GM18520 (cell line): Measurements from ENCODE around the gene TMEM69.
"Not testable (repeated sequence)": the region's sequence is repeated elsewhere in the genome, so short reads cannot be mapped to it uniquely, and the experiment has no call there.

Source experiments
- ATAC-seq: cut with Tn5 transposase; IDR thresholded peaks from one replicate; pipeline ENCODE4 v1.9.1; 2021; ENCODE audit not compliant: unreplicated experiment

TMEM69 gene

DNA sequence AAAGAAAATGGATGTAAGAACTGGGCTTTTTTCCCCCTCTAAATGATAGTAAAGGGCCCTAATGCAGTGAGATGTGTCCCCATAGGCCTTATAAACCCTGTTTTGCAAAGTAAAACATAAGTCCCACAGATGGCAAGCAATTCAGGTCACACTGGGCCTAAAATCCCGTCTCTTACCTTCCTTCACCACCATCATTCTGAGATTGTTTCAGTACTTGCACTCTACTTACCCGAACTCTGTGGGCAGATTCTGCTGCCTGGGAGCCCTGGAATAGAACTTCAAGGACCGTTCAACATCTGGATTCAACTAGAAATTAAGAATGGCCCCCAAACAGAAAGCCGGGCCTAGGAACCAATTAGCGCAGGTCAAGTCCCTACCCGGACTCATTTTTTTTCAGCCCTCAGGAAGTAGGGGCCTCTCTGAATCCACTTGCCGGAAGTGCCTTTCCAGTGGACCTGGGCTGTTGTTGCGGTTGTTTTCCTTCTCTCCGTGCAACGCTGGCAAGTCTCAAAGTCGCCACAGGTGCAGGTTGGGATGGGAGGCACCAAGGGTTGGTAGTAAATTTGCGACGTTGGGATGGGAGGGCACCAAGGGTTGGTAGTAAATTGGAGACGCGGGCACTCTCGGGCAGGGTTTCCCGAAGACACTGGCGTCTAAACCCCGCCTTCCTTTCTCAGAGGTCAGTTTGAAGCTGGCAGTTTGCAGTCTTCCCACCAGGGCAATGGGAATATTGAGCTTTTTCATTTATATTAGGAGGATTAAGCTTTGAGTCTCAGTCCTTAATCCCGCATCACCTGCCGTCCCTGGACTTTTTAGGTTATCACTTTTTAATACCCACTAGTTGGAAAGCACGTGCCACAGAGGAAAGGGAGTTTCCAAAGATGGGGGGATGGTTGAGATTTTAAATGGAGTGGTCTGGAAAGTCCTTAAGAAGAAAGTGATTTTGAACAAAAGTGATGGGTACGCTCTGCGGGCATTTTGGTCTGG, at the start of gene TMEM69:
Gene TMEM69 (plus strand): TSS at position 428 of the 987 bp plus-strand sequence. CDS start 2,888 bp downstream, outside the sequence.
- ATAC-seq = no peak

DNA sequence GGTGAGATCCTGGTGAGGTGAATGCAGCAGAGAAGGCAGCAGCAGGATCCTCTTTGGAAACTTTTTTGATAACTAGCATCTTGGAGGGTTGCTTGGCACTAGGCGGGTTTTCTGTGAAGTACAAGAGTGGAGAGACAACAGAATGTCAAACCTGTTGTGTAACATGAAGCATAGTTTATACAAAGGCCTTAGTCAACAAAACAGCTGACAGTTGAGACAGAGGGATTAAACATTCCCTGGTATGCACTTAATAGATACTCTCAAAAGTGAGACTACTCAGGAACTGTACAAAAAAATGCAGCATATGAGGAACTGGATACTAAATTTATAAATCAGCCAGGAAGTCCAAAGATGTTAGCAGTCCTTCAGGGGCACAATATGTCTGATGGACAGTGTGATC, 47.7 kb upstream of the TMEM69 start:
- ATAC-seq = no peak

GRCh38 chr1:45643321-45643720, 44.7 kb upstream of the TMEM69 start:
- ATAC-seq = no peak

DNA sequence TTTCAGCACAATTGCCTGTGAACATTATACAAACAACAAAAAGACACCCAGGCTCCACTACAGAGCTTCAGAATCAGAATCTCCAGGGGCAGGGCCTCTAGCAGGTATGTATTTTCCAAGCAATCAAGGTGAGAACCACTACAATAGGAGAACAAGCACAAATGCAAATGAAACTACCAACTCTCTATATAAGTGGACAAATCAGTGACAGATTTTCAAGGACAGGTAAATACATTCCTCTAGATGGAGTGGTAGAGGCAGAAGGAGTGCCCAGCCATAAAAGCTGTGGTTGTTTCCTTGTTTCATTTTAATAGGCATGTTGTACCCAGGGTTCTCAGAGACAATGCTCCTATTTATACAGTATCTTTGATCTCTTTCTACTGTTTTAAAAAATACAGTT, 44.0 kb upstream of the TMEM69 start:
- no peak for ATAC-seq

DNA sequence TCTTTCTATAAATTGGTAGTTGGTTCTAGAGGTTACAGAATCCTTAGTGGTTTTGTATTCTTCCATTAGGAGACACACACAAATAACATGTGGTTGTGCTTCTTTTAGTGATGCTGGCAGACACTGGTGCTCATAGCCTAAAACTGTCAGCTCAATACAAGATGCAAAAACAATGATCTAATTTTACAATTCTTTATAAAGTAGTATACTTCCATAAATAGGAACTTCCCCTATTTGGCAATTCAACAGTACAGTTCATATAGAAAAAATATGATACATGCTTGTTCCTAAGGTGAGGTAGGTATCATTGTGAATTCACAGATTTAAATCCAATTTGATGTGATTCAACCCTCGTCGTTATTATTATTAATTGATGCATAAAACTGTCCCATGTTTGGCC, 43.3 kb upstream of the TMEM69 start:
- no peak for ATAC-seq

GRCh38 chr1:45647248-45648021, 40.5 kb upstream of the TMEM69 start:
- ATAC-seq = no peak

GRCh38 chr1:45654540-45655280, 33.3 kb upstream of the TMEM69 start:
- no peak for ATAC-seq

GRCh38 chr1:45656573-45657226, 31.3 kb upstream of the TMEM69 start:
- ATAC-seq = no peak

DNA sequence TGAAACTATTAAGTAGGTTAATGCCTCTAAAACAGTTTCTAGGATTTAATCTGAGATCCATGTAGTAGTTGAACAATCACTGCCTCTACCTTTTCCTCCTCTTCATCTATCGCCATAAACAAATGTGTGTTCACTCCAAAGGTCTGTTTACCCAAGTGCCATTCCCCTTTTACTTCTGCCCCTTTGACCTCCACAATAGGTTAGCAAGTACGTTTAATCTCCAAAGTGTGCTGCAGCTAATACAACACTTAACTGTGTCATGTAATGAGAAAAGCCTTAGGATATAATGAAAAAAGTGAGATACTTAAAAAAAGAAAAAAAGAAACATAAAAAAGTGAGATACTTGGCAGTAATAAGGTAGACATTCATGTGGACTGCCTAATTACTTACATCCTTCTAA, 29.8 kb upstream of the TMEM69 start:
- ATAC-seq = no peak

GRCh38 chr1:45659222-45659621, 28.8 kb upstream of the TMEM69 start:
- no peak for ATAC-seq

DNA sequence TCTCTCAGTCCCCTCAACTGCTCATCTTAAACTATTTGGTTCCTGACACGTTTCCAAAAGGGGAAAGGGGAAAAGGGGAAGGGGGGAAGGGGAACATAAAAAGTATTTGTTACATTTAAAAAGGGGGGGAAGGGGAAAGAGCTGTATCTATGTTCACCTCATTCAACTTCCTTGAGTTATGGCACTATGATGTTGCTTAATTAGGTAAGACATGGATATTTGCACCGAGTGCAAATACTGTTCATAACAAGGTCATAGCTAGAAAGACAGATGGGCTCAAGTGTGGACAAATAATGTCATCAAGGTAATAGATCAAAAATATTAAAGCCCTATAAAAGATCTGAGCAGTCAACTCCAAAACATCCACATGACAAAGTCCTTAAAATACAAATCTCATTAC, 27.6 kb upstream of the TMEM69 start:
- ATAC-seq = no peak

DNA sequence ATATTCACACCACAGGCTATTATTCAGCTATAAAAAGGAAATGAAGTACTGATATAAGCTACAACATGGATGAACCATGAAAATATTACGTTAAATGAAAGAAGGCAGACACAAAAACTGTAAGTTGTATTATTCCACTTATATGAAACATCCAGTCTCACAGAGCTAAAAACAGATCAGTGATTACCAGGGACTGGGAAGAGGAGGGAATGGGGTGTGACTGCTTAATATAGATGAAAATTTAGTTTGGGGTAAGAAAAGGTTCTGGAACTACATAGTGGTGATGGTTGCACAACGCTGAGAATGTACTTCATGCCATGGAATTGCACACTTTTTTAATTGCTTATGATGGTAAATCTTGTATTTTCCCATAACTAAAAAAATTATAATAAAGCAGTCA, 21.1 kb upstream of the TMEM69 start:
- ATAC-seq = no peak

GRCh38 chr1:45667321-45668111, 20.5 kb upstream of the TMEM69 start:
- ATAC-seq = no peak

DNA sequence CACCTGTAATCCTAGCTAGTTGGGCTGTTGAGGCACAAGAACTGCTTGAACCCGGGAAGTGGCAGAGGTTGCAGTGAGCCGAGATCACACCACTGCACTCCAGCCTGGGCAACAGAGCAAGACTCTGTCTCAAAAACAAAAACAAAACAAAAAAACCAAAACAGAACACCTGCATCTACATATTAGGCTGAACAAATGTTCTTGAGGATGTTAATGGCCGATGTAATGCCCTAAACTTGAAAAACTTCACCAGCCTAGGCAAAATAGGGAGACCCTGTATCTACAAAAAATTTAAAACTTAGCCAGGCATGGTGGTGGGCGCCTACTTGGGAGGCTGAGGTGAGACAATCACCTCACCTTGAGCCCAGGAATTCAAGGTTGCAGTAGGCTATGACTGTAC, 19.5 kb upstream of the TMEM69 start:
- ATAC-seq = no peak

- no peak for ATAC-seq
Measured at GRCh38 chr1:45669379-45669778, 18.6 kb upstream of the TMEM69 start.

DNA sequence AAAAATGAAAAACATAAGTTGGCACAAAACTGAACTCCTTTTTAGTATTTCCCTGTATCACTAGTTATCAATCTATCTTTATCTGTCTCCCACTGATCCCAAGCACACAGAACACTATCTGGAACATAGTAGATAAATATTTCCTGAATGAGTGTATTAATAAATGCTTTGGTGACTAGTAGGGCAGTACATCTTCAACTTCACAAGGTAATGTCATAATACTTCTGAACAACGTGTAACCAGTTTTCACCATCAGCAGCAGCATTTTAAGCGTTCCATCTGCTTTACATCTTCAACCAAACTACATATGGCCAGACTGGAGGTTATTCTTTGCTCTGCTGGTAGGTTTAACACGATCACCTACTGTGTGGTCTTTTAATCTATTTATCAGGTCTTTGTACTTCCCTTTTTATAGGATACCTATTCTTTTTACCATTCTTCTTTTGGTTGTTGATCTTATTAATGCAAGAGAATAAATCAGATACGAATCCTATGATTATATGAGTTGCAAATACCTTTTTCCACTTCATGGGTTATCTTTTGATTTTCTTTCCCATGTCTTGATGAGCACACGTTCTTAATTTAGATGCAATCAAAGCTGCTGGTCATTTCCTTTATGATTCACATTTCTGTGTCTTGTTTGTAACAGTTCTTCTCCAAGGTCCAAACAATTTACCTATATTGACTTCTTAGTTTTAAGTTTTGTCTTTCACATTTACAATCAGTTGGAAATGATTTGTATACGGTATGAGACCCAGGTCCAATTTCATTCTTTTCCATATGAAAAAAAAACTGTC, 17.9 kb upstream of the TMEM69 start:
- no peak for ATAC-seq

DNA sequence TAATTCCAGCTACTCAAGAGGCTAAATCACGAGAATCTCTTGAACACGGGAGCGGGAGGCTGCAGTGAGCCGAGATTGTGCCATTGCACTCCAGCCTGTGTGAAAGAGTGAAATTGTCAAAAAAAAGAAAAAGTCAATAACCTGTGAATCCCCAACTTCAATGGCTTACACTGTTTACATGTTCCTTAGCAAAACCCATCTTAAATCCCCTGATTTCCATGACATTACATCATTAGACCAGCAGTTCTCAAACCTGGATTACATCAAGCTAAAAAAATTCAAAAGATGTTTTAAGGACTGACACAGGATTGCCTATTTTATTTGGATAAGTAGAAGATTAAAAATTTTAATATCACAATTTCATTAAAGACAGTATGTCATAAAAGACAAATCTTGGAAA, 14.0 kb upstream of the TMEM69 start:
- no peak for ATAC-seq

DNA sequence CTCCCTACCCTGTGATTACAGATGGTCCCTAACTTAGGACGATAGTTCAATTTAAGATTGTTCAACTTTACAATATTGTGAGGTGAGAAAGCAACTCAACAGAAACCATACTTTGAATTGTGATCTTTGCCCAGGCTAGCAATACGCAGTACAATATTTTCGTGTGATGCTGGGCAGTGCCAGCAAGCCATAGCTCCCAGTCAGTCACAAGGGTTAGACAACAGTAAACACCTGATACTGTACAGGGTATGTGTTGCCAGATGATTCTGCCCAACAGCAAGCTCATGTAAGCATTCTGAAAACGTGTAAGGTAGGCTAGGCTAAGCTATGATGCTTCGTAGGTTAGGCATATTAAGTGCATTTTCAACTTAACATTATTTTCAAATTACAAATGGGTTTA, 13.5 kb upstream of the TMEM69 start:
- ATAC-seq = no peak

DNA sequence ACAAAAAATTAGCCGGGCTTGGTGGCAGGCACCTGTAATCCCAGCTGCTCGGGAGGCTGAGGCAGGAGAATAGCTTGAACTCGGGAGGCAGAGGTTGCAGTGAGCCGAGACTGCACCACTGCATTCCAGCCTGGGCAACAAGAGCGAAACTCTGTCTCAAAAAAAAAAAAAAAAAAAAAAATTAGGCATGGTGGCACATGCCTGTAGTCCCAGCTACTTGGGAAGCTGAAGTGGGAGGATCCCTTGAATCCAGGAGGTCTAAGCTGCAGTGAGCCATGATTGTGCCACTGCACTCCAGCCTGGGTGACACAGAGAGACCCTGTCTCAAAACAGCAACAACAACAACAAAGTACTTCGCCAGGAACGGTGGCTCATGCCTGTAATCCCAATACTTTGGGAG, 11.4 kb upstream of the TMEM69 start:
- ATAC-seq = not testable (repeated sequence)
